ENCODE measurements around the gene PTPRB. TPM values are rescaled to one million over a fixed set of nuclear protein-coding genes. Genes with fewer than 3 reads are reported as not detected.

The PTPRB gene
- total and polyA plus RNA-seq, 2 of the 8 experiments (the other 6 are each of a cell fraction or from before 2014, with no cell fraction given) = 0.36 to 0.58 TPM

- no peak for TF ChIP-seq USF2 (IDR thresholded peaks at IDR 0.05; ENCODE audit: low read length)
Observed at GRCh38 chr12:70646850-70647249, 9.6 kb upstream of the PTPRB start (continued).

Data from H1 (cell line).